SKM-1 (cell line): Measurements from ENCODE around the gene MOB3B.

ENCODE experiments used
- DNase-seq: peaks from one replicate; lab custom pipeline; 2025; ENCODE audit not compliant: unreplicated experiment; lab: John Stamatoyannopoulos, UW

Gene MOB3B

GRCh38 chr9:27344776-27345175 lies 184.8 kb downstream of the MOB3B start:
- no peak for DNase-seq

DNA sequence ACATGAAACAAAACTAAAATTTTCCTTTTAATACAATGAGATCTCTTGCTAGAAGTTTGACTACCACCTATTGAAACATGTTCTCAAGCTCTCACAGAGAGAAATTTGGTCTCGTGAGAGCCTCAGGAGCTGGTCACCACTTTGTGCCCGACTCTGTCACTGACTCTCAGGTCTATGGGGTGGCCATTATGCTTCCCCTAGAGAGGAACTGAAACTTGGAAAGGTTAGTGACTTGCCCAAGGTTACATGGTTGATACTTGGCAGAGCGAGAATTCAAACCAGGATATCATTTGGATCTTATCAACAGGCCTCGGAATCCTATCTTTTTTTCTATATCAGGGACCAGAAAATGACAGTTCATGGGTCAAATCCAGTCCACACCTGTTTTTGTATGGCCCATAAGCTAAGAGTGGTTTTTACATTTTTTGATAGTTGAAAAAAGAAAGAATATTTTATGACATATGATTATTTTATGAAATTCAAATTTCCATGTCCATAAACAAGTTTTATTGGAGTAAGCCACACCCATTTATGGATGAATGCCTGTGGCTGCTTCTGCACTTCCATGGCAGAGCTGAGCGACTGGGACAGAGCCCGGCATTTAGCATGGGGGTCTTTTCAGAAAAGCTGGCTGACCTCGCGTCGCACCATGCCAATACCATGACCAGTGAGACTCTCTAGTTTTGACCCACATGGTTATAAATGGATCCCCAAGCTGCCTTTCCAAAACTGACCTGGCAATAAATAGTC lies 187.9 kb downstream of the MOB3B start:
- no peak for DNase-seq

- DNase-seq: no peak
These were observed 188.6 kb downstream of the MOB3B start for GRCh38 chr9:27340961-27341511.

GRCh38 chr9:27340285-27340674 lies 189.3 kb downstream of the MOB3B start:
- DNase-seq: no peak

GRCh38 chr9:27339661-27340284 lies 189.8 kb downstream of the MOB3B start:
- no peak for DNase-seq

DNA sequence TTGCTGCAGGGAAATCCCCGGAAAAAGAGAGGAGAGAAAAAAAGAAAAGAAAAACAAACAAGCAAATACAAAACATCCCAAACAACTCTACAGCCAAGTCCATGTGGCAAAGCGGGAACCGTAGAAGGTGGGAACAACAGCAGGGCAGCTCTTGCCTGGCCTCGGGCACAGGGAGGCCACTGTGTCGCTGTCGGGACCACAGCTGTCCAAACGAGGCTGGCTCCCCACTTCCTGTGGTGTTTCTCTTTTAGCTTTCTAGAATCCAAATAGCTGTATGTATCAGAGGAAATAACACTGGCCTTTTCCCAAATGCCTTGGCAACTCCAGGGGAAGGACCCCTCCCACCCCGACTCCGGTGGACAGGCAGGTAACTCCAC lies 191.1 kb downstream of the MOB3B start:
- DNase-seq: no peak

GRCh38 chr9:27337833-27338526 lies 191.6 kb downstream of the MOB3B start:
- DNase-seq: no peak

- DNase-seq: no peak
These were observed 192.4 kb downstream of the MOB3B start for GRCh38 chr9:27337236-27337635.

GRCh38 chr9:27336829-27337228 lies 192.8 kb downstream of the MOB3B start:
- no peak for DNase-seq

DNA sequence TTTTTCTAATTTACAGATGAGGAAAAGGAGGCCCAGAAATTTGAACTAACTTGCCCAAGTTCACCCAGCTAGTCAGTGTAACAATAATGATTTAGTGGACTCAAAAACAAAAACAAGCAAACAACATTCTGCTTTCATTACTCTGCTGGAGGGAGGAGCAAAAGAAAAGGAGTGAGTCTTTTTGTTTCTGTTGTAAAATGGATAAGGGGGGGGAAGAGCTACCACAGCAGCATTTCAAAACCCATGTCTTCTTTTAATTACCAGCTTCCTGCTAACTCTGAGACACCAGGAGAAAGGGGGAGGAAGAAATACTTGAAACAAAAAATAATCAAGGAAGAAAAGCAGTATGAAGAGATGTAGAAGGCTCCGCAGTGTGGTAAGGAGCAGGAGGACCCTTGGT lies 193.5 kb downstream of the MOB3B start:
- peak; percentile 39 for DNase-seq

DNA sequence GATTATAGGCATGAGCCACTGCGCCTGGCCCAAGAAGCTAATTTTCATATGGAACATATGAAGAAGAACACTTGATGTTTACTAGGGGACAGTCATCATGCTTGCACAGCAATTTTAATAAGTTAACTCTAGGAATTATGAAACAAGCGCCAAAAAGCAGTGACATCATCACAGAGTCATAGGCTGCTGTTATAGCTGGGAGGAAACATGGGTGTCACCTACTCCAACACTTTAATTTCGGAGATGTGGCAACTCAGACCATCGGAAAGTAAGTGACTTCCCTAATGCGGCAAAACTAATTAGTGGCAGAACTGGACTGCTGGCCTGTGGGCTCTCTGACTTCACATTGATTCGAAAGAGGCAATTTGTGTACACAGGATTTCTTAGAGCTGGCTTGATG lies 194.5 kb downstream of the MOB3B start:
- peak; percentile 30 for DNase-seq

DNA sequence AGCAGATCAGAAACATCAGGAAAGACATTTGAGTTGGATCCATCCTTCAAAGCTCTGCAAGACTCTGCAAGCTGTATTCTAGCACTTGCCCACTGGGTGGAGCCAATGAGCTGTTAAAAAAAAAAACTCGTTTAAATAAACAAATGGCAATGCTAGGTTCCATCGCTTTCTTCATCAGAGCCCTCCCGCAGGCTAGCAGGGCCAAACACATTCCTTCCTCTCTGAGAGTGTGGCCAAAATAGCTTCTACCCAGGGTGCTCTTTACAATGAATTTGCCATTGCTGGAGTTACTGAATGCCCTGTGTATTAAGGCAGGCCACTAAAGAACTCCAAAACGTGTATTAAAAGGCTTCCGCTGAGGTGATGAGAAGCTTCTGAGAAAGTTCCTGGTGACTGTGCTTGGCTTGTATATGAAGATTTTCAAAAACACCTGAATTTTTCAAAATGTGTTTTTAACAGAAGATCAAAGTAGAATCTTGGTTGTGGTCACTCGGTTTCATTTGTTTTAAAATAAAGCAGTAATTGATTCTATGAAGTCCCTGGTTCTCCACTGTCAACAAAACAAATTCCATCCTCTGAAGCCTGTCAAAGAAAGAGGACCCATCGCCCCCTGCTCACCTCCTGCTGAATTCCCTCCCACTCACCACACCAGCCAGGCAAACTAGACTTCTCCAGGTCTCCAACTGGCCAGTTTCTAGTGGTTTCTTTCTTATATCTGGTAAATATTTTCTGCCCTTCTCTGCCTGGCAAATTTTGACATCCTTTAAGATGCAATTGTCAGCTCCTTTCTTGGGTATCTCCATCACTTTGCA lies 196.2 kb downstream of the MOB3B start:
- DNase-seq: peak; percentile 69

DNA sequence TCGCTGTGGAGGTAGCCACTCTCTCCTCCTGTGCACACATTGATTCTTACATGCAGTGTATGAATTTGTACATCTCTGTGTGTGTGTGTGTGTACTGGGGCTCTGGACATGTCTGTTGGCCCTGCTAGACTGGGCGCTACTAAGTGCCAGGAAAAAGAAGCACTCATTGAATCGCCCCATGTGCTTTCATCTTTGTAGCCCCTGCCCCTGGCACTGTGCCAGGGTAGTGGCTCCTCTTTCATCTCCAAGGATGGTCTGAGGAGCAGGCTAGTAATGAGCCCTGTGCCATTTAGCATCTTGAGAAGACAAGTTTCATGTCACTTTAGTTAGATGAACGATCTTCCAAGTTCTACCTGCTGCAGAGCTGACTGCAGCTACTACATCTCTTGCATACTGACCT lies 198.2 kb downstream of the MOB3B start:
- DNase-seq: no peak

DNA sequence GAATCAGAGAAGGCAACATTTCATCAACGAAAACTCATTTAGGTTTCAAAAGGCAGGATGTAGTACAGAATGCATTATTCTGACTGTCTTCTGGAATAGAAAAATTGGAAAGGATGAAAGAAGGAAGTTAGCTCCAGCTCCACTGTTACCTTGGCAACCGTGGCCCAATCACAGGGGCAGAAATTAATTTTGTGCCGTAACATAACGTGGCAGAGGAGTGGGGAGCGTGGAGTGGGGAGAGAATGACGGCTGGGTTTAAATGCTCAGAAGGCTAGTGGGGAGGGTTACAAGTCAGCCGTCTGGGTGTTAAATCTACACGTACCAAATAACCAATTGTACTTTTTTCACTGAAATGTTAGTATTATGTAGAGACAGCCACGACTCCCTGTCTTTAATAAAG lies 200.3 kb downstream of the MOB3B start:
- DNase-seq: no peak

DNA sequence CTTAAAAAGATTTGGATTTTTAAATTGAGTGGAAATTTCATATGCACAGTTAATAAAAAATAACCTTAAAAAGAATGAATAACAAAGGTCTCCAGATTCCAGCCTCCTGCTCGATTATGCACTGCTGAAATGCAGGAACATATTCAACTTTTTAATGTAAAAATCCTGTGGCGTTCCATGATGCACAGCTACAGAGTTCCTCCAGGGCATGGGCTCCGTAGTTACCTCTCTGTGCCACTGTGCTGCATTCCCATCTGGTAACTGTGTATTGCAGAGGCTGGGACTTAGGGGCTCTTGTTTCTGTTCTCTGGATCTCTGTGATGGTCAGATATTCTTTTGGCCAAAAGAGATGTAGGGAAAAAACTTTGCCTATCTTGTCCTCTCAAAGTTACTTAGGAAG lies 201.1 kb downstream of the MOB3B start:
- no peak for DNase-seq

- no peak for DNase-seq
These were observed 218.4 kb downstream of the MOB3B start for GRCh38 chr9:27311184-27311583.

DNA sequence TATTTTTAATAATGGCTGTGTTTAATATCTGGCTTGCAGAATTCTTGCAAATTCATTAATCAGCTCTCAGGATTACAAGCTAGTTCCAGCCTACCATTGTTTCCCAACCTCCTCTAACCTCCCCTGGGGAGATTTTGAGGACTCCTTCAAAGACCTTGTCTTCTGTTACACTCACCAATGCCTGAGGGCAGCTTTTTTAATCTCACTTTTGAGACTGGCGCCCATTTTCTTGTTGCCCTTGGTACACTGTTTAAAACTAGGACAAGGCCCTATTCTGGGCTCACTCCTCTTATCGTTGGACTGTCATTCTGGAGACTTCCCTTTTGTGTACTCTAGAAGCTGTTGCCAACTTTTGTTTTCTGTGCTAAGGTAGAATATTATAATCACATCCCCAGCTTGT lies 219.0 kb downstream of the MOB3B start:
- DNase-seq: no peak

DNA sequence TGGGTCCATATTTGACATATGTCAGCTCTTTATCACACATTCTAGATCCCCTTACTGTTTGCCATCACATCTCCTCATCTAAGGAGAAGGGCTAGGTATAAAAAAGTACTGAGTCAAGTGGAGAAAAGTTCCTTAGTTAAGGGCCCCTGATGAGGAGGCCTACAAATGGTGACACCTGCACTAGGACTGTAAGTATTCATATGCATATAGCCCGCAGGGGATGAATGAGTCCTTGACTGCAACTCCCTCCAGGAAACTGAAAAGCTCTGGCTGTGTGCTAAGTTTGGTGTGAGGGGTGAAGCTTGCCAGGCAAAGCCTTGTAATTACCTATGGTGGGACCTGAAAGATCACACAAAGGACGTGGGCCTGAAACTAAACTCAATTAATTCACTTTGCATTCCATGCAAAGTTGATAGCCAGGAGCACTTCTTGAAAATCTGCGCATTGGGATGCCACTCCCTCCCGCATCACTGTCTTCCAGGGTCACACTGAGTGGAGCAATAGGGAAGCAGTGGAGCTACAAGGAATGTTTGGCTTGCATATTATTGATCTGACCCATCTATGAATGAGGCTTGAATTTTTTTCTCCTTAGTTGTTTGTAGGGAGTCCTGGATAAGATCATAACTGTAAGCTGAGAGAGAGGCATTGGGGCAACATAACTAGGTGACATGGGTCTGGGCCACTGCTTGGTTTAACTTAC lies 220.8 kb downstream of the MOB3B start:
- DNase-seq: no peak

GRCh38 chr9:27304521-27304920 lies 225.1 kb downstream of the MOB3B start:
- DNase-seq: no peak

GRCh38 chr9:27303219-27303618 lies 226.4 kb downstream of the MOB3B start:
- no peak for DNase-seq

DNA sequence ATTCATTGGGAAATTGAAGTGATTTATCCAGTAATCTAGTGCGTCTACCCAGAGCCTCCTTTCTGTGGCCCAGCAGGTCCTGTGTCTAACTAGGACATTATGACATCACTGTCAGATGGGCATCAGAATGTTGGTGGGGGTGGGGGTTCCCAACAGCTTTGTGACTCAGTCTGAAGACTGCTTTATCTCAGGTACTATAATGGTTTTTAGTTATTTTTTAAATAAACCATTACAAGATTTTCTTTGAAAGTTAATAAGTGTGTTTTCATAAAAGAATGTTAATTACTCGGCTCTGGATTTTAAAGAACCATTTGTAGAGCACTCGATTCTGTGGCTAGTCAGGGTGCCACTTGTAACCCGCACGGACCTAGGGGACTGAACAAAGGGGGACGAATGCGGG lies 232.6 kb downstream of the MOB3B start, which contains the start of gene EQTN:
Gene EQTN, minus strand, starts transcription at position 101 of the 400 bp plus-strand sequence. Its CDS starts 95 bp downstream, at position 6.
- no peak for DNase-seq
